GM19238 (cell line): ENCODE results near the gene VPS37D.
"Not testable (repeated sequence)": the region's sequence is repeated elsewhere in the genome, so short reads cannot be mapped to it uniquely, and the experiment has no call there.

Experiments
- DNase-seq: peaks from one replicate; pipeline ENCODE4 v3.0.0; 2011; ENCODE audit warnings: low spot score; ENCODE audit not compliant: insufficient read length

The VPS37D gene

GRCh38 chr7:73667344-73668102 lies at the start of gene VPS37D:
Gene VPS37D, plus strand, starts transcription at chr7:73667831. Its CDS starts 128 bp downstream, at chr7:73667959.
- DNase-seq = peak; percentile 94

- DNase-seq = no peak
These were observed 49.1 kb upstream of the VPS37D start for GRCh38 chr7:73618538-73618937.

- DNase-seq = not testable (repeated sequence)
These were observed 48.2 kb upstream of the VPS37D start for GRCh38 chr7:73619394-73619793.

- no peak for DNase-seq
These were observed 46.2 kb upstream of the VPS37D start for GRCh38 chr7:73621168-73622063.

GRCh38 chr7:73622527-73622908 lies 45.1 kb upstream of the VPS37D start:
- no peak for DNase-seq

GRCh38 chr7:73622909-73623797 lies 44.5 kb upstream of the VPS37D start:
- DNase-seq = no peak

GRCh38 chr7:73623798-73624668 lies 43.6 kb upstream of the VPS37D start, which contains the start of gene MLXIPL:
Gene MLXIPL, minus strand, starts transcription at chr7:73624522. Its CDS starts 30 bp downstream, at chr7:73624492.
- peak; percentile 60 for DNase-seq

GRCh38 chr7:73624669-73625001 lies 43.0 kb upstream of the VPS37D start:
- no peak for DNase-seq

GRCh38 chr7:73625276-73625675 lies 42.4 kb upstream of the VPS37D start:
- DNase-seq = no peak

GRCh38 chr7:73626814-73627213 lies 40.8 kb upstream of the VPS37D start:
- DNase-seq = no peak

GRCh38 chr7:73628504-73628903 lies 39.1 kb upstream of the VPS37D start:
- DNase-seq = no peak

GRCh38 chr7:73631558-73631957 lies 36.1 kb upstream of the VPS37D start:
- no peak for DNase-seq

- no peak for DNase-seq
These were observed 34.3 kb upstream of the VPS37D start for GRCh38 chr7:73633323-73633722.

- DNase-seq = no peak
These were observed 33.8 kb upstream of the VPS37D start for GRCh38 chr7:73633844-73634243.

GRCh38 chr7:73635428-73636200 lies 32.0 kb upstream of the VPS37D start:
- no peak for DNase-seq

- DNase-seq = no peak
These were observed 28.7 kb upstream of the VPS37D start for GRCh38 chr7:73638911-73639310.

- no peak for DNase-seq
These were observed 24.8 kb upstream of the VPS37D start for GRCh38 chr7:73642834-73643233.

GRCh38 chr7:73644688-73645286 lies 22.8 kb upstream of the VPS37D start:
- DNase-seq = no peak

GRCh38 chr7:73645643-73646174 lies 21.9 kb upstream of the VPS37D start:
- DNase-seq = no peak
